Measurements from ENCODE around the gene MED26. TPM values are rescaled to one million over a fixed set of nuclear protein-coding genes. Genes with fewer than 3 reads are reported as not detected.
A peak's percentile ranks its signal among the peaks of the same experiment; 100 is the strongest.

MED26 gene
- total RNA-seq, 1 experiment from 2014 or later, result 12.5 TPM

- DNase-seq (ENCODE audit: low spot score), result no peak
Observed at GRCh38 chr19:16590876-16591802, 36.9 kb downstream of the MED26 start.

GRCh38 chr19:16589917-16590316 lies 38.1 kb downstream of the MED26 start:
- DNase-seq (ENCODE audit: low spot score), result no peak

GRCh38 chr19:16588824-16589577 lies 39.0 kb downstream of the MED26 start:
- DNase-seq (ENCODE audit: low spot score), result no peak

- DNase-seq (ENCODE audit: low spot score), result no peak
Observed at GRCh38 chr19:16587833-16588823, 39.9 kb downstream of the MED26 start.

GRCh38 chr19:16586991-16587832 lies 40.8 kb downstream of the MED26 start:
- no peak for DNase-seq (ENCODE audit: low spot score)

GRCh38 chr19:16586477-16586871 lies 41.5 kb downstream of the MED26 start:
- no peak for DNase-seq (ENCODE audit: low spot score)

GRCh38 chr19:16585808-16586476 lies 42.1 kb downstream of the MED26 start:
- no peak for DNase-seq (ENCODE audit: low spot score)

GRCh38 chr19:16585094-16585801 lies 42.8 kb downstream of the MED26 start:
- DNase-seq (ENCODE audit: low spot score), result no peak

GRCh38 chr19:16584248-16585093 lies 43.5 kb downstream of the MED26 start:
- peak; percentile 47 for DNase-seq (ENCODE audit: low spot score)

GRCh38 chr19:16582486-16583261 lies 45.3 kb downstream of the MED26 start:
- no peak for DNase-seq (ENCODE audit: low spot score)

- DNase-seq (ENCODE audit: low spot score), result no peak
Observed at GRCh38 chr19:16581971-16582343, 46.0 kb downstream of the MED26 start.

GRCh38 chr19:16581145-16581970 lies 46.6 kb downstream of the MED26 start:
- DNase-seq (ENCODE audit: low spot score), result no peak

- no peak for DNase-seq (ENCODE audit: low spot score)
Observed at GRCh38 chr19:16579381-16579780, 48.6 kb downstream of the MED26 start.

GRCh38 chr19:16577531-16577985 lies 50.4 kb downstream of the MED26 start:
- DNase-seq (ENCODE audit: low spot score), result no peak

- no peak for DNase-seq (ENCODE audit: low spot score)
Observed at GRCh38 chr19:16576690-16577530, 51.1 kb downstream of the MED26 start.
